Esophagus squamous epithelium (tissue), 4 donors: Measurements from ENCODE around the gene SLC39A3.

Experiments used
- CTCF ChIP-seq, 6 experiments: fragments of 450-650 bp in 4 of 6; fragments of 200-600 bp in 2 of 6; sonication (generic) in 2 of 6; IDR thresholded peaks; one replicate each; pipeline ENCODE4 v1.5.1; 2016 to 2019; ENCODE audit warnings: antibody characterized with exemption in 6 of 6, mild to moderate bottlenecking in 4 of 6, moderate library complexity in 4 of 6
- POLR2A ChIP-seq, 4 donors: fragments of 450-650 bp; IDR thresholded peaks; one replicate each; pipeline ENCODE4 v1.6.1; 2017; ENCODE audit warnings: antibody characterized with exemption in 4 of 4, mild to moderate bottlenecking in 4 of 4, moderate library complexity in 3 of 4

GRCh38 chr19:2715470-2716274, 24.1 kb downstream of the SLC39A3 start:
- no peak for TF ChIP-seq CTCF (IDR thresholded peaks at IDR 0.05)
- no peak for TF ChIP-seq POLR2A (IDR thresholded peaks at IDR 0.05)
